GM12878 (cell line): ENCODE results near the gene MEIOSIN. TPM values are rescaled to one million over a fixed set of nuclear protein-coding genes. Genes with fewer than 3 reads are reported as not detected.

ENCODE experiments used
- BCL3 ChIP-seq: IDR thresholded peaks from 2 replicates; pipeline ENCODE4 v1.6.1; 2011; ENCODE audit warnings: borderline replicate concordance, low read depth, mild to moderate bottlenecking, moderate library complexity, low read length; ENCODE audit not compliant: insufficient read depth, poor library complexity, severe bottlenecking
- BRCA1 ChIP-seq: IDR thresholded peaks from 2 replicates; pipeline ENCODE4 v1.6.1; 2011; ENCODE audit warnings: low read depth, low read length, improper control_type of control experiment
- CREM ChIP-seq: IDR thresholded peaks from 2 replicates; pipeline ENCODE4 v1.6.1; 2014; ENCODE audit warnings: antibody characterized with exemption, low read depth
- EED ChIP-seq: sonication (generic); IDR thresholded peaks from 2 replicates; pipeline ENCODE4 v1.6.1; 2016; ENCODE audit warnings: antibody characterized with exemption, low read depth
- EGR1 ChIP-seq, 2 experiments: IDR thresholded peaks; 1 replicate in 1 of 2; 2 replicates in 1 of 2; pipeline ENCODE4 v1.6.1; 2011 to 2012; ENCODE audit warnings: low read depth in 2 of 2, low read length in 2 of 2, borderline replicate concordance in 1 of 2, mild to moderate bottlenecking in 1 of 2, moderate library complexity in 1 of 2
- EP300 ChIP-seq, 2 experiments: fragments of 150-350 bp in 1 of 2; IDR thresholded peaks; 2 replicates each; pipeline ENCODE4 v1.6.1; 2011 to 2012; ENCODE audit warnings: low read depth in 2 of 2, low read length in 2 of 2, borderline replicate concordance in 1 of 2, improper control_type of control experiment in 1 of 2, inconsistent platforms in 1 of 2; ENCODE audit not compliant: control insufficient read depth in 1 of 2
- ETV6 ChIP-seq, 2 experiments: fragments of 450-650 bp in 1 of 2; IDR thresholded peaks in 1 of 2; conservative IDR thresholded peaks in 1 of 2; 2 replicates each; pipeline ENCODE4 v1.6.1; 2014; ENCODE audit warnings: antibody characterized with exemption in 1 of 2, borderline replicate concordance in 1 of 2, low read depth in 1 of 2, mild to moderate bottlenecking in 1 of 2, moderate library complexity in 1 of 2
- PBX3 ChIP-seq: IDR thresholded peaks from 2 replicates; pipeline ENCODE4 v1.6.1; 2011; ENCODE audit warnings: mild to moderate bottlenecking, low read depth, low read length, moderate library complexity; ENCODE audit not compliant: insufficient replicate concordance
- RB1 ChIP-seq: fragments of 450-650 bp; formaldehyde crosslinking; IDR thresholded peaks from 2 replicates; pipeline ENCODE4 v1.6.1; 2017; ENCODE audit warnings: mild to moderate bottlenecking, borderline replicate concordance
- TBL1XR1 ChIP-seq: IDR thresholded peaks from 2 replicates; pipeline ENCODE4 v1.6.1; 2012; ENCODE audit warnings: low read depth, low read length, improper control_type of control experiment
- USF2 ChIP-seq: IDR thresholded peaks from 2 replicates; pipeline ENCODE4 v1.6.1; 2011; ENCODE audit warnings: low read depth, low read length, improper control_type of control experiment, borderline replicate concordance
- YBX1 ChIP-seq: fragments of 450-650 bp; IDR thresholded peaks from 2 replicates; pipeline ENCODE4 v1.6.1; 2016; ENCODE audit warnings: antibody characterized with exemption
- YY1 ChIP-seq: IDR thresholded peaks from 2 replicates; pipeline ENCODE4 v1.6.1; 2011; ENCODE audit warnings: low read depth, mild to moderate bottlenecking, low read length
- ZNF207 ChIP-seq: fragments of 450-650 bp; IDR thresholded peaks from 2 replicates; pipeline ENCODE4 v1.6.1; 2014; ENCODE audit warnings: antibody characterized with exemption, mild to moderate bottlenecking, borderline replicate concordance
- polyA plus RNA-seq, 11 experiments: library from polyadenylated mRNA; depleted of rRNA in 4 of 11; unstranded in 6 of 11; stranded (reverse) in 5 of 11; fragments of >200 nt; fragmentation: Nextera tagmentation in 4 of 11; fragmentation: Illumina TruSeq in 1 of 11; extraction: Ambion mirVana in 4 of 11; extraction: Trizol in 1 of 11; gene quantifications; 1 replicate in 1 of 11; 2 replicates in 10 of 11; pipeline versions ENCODE4 v1.2.1 to v1.2.3, GENCODE V29; 2011 to 2016; ENCODE audit warnings: inconsistent platforms in 2 of 11, missing spikeins in 2 of 11, low read depth in 1 of 11
- total RNA-seq, 4 experiments: library from RNA; depleted of rRNA in 3 of 4; stranded (reverse); fragments of >200 nt in 3 of 4; fragmentation: Illumina TruSeq in 1 of 4; extraction: Trizol in 1 of 4; gene quantifications; 2 replicates each; pipeline versions ENCODE4 v1.2.1 to v1.2.3, GENCODE V29; 2013 to 2021
- TF ChIP-seq, protein P1 (sequence below): fragments of 150-350 bp; IDR thresholded peaks from 2 replicates; pipeline ENCODE4 v1.6.1; 2016; ENCODE audit warnings: low read depth, low read length
- TF ChIP-seq, protein P2 (sequence below): IDR thresholded peaks from 2 replicates; pipeline ENCODE4 v1.6.1; 2012; ENCODE audit warnings: low read depth, low read length, improper control_type of control experiment
- TF ChIP-seq, protein P3 (sequence below): fragments of 450-650 bp; IDR thresholded peaks from 2 replicates; pipeline ENCODE4 v1.6.1; 2016; ENCODE audit warnings: mild to moderate bottlenecking

Gene MEIOSIN
- total and polyA plus RNA-seq, 10 of the 15 experiments (the other 5 are each of a cell fraction or from before 2014, with no cell fraction given) = 0.05 to 0.66 (median 0.14) TPM; not detected in 4

- TF ChIP-seq, protein P1, sequence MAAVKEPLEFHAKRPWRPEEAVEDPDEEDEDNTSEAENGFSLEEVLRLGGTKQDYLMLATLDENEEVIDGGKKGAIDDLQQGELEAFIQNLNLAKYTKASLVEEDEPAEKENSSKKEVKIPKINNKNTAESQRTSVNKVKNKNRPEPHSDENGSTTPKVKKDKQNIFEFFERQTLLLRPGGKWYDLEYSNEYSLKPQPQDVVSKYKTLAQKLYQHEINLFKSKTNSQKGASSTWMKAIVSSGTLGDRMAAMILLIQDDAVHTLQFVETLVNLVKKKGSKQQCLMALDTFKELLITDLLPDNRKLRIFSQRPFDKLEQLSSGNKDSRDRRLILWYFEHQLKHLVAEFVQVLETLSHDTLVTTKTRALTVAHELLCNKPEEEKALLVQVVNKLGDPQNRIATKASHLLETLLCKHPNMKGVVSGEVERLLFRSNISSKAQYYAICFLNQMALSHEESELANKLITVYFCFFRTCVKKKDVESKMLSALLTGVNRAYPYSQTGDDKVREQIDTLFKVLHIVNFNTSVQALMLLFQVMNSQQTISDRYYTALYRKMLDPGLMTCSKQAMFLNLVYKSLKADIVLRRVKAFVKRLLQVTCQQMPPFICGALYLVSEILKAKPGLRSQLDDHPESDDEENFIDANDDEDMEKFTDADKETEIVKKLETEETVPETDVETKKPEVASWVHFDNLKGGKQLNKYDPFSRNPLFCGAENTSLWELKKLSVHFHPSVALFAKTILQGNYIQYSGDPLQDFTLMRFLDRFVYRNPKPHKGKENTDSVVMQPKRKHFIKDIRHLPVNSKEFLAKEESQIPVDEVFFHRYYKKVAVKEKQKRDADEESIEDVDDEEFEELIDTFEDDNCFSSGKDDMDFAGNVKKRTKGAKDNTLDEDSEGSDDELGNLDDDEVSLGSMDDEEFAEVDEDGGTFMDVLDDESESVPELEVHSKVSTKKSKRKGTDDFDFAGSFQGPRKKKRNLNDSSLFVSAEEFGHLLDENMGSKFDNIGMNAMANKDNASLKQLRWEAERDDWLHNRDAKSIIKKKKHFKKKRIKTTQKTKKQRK = no peak
- TF ChIP-seq PBX3 = peak; percentile 1
- TF ChIP-seq ETV6 (conservative IDR thresholded peaks at IDR 0.05 in 1 of 2, IDR thresholded peaks at IDR 0.05 in 1 of 2; ENCODE audit: borderline replicate concordance in 1 of 2, low read depth in 1 of 2) = no peak
- peak; percentile 29; the same call in 1 of the 2 replicates for TF ChIP-seq EED
- no peak for TF ChIP-seq EGR1 (IDR thresholded peaks at IDR 0.05; ENCODE audit: borderline replicate concordance in 1 of 2, low read depth in 2 of 2, low read length in 2 of 2)
- TF ChIP-seq RB1 = peak; percentile 80; the same call in 1 of the 2 replicates
- TF ChIP-seq TBL1XR1 = no peak
- no peak for TF ChIP-seq USF2
- TF ChIP-seq CREM = peak; percentile 96
- TF ChIP-seq ZNF207 = no peak; the same call in 1 of the 2 replicates
- TF ChIP-seq, protein P2, sequence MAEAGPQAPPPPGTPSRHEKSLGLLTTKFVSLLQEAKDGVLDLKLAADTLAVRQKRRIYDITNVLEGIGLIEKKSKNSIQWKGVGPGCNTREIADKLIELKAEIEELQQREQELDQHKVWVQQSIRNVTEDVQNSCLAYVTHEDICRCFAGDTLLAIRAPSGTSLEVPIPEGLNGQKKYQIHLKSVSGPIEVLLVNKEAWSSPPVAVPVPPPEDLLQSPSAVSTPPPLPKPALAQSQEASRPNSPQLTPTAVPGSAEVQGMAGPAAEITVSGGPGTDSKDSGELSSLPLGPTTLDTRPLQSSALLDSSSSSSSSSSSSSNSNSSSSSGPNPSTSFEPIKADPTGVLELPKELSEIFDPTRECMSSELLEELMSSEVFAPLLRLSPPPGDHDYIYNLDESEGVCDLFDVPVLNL = peak; percentile 51; the same call in 1 of the 2 replicates
- no peak for TF ChIP-seq EP300 (IDR thresholded peaks at IDR 0.05; ENCODE audit: borderline replicate concordance in 1 of 2, control insufficient read depth in 1 of 2, low read depth in 2 of 2, low read length in 2 of 2)
- TF ChIP-seq BCL3 = no peak
- TF ChIP-seq, protein P3, sequence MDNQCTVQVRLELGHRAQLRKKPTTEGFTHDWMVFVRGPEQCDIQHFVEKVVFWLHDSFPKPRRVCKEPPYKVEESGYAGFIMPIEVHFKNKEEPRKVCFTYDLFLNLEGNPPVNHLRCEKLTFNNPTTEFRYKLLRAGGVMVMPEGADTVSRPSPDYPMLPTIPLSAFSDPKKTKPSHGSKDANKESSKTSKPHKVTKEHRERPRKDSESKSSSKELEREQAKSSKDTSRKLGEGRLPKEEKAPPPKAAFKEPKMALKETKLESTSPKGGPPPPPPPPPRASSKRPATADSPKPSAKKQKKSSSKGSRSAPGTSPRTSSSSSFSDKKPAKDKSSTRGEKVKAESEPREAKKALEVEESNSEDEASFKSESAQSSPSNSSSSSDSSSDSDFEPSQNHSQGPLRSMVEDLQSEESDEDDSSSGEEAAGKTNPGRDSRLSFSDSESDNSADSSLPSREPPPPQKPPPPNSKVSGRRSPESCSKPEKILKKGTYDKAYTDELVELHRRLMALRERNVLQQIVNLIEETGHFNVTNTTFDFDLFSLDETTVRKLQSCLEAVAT = peak; percentile 99
- peak; percentile 95 for TF ChIP-seq YY1
- no peak for TF ChIP-seq BRCA1
- TF ChIP-seq YBX1 = no peak
Measured at GRCh38 chr19:45730368-45731288, 2.6 kb upstream of the MEIOSIN start, which contains the start of gene FBXO46 (continued).
